IPS-20b (cell line): ENCODE data around the gene FAM98C.

ENCODE experiments used
- H3K27ac ChIP-seq: one replicate; pipeline ENCODE4 v1.5.1; 2013; ENCODE audit warnings: low read length
- H3K27me3 ChIP-seq: 2 replicates; pipeline ENCODE4 v1.6.1; 2013; ENCODE audit warnings: mild to moderate bottlenecking, low read length, inconsistent platforms; ENCODE audit not compliant: insufficient read depth
- H3K36me3 ChIP-seq: 2 replicates; pipeline ENCODE4 v1.6.1; 2013; ENCODE audit warnings: low read depth, mild to moderate bottlenecking, inconsistent platforms, low read length, moderate library complexity; ENCODE audit not compliant: insufficient read depth
- H3K4me1 ChIP-seq: 2 replicates; pipeline ENCODE4 v1.6.1; 2013; ENCODE audit warnings: mild to moderate bottlenecking, control low read depth, inconsistent platforms, low read length, moderate library complexity; ENCODE audit not compliant: insufficient read depth
- H3K4me3 ChIP-seq: 2 replicates; pipeline ENCODE4 v1.5.1; 2013; ENCODE audit warnings: mild to moderate bottlenecking, low read length, inconsistent platforms
- H3K9ac ChIP-seq: 2 replicates; pipeline ENCODE4 v1.6.1; 2013; ENCODE audit warnings: low read depth, mild to moderate bottlenecking, inconsistent platforms, low read length, moderate library complexity
- H3K9me3 ChIP-seq: 2 replicates; pipeline ENCODE4 v1.6.1; 2013; ENCODE audit warnings: mild to moderate bottlenecking, low read depth, low read length, inconsistent platforms; ENCODE audit not compliant: insufficient read depth

The FAM98C gene

GRCh38 chr19:38383184-38383583 is 19.7 kb upstream of the FAM98C start:
- no peak overlapping the region for H3K9ac ChIP-seq
- H3K4me3 ChIP-seq: no peak overlapping the region
- H3K9me3 ChIP-seq: no peaks in the 10 kb centered on the region
- H3K27ac ChIP-seq: no peak overlapping the region
- peaks cover 53% of the 10 kb centered on the region for H3K36me3 ChIP-seq
- peaks cover 7% of the 10 kb centered on the region; the same call in 1 of the 2 replicates for H3K27me3 ChIP-seq
- H3K4me1 ChIP-seq: no peaks in the 10 kb centered on the region

- peaks cover 7% of the 10 kb centered on the region; the same call in 1 of the 2 replicates for H3K27me3 ChIP-seq
- peaks cover 52% of the 10 kb centered on the region for H3K36me3 ChIP-seq
- H3K9me3 ChIP-seq: no peaks in the 10 kb centered on the region
- H3K4me1 ChIP-seq: no peaks in the 10 kb centered on the region
- H3K4me3 ChIP-seq: no peak overlapping the region
- H3K27ac ChIP-seq: no peak overlapping the region
- H3K9ac ChIP-seq: no peak overlapping the region
These were observed 19.1 kb upstream of the FAM98C start for GRCh38 chr19:38383743-38384142.

GRCh38 chr19:38384209-38385027 is 18.5 kb upstream of the FAM98C start:
- peaks cover 7% of the 10 kb centered on the region; the same call in 1 of the 2 replicates for H3K27me3 ChIP-seq
- no peak overlapping the region for H3K27ac ChIP-seq
- no peak overlapping the region for H3K4me3 ChIP-seq
- H3K4me1 ChIP-seq: no peaks in the 10 kb centered on the region
- H3K9ac ChIP-seq: no peak overlapping the region
- H3K36me3 ChIP-seq: peaks cover 45% of the 10 kb centered on the region
- H3K9me3 ChIP-seq: no peaks in the 10 kb centered on the region

GRCh38 chr19:38385057-38385803 is 17.7 kb upstream of the FAM98C start:
- H3K9ac ChIP-seq: no peak overlapping the region
- H3K9me3 ChIP-seq: no peaks in the 10 kb centered on the region
- no peak overlapping the region for H3K4me3 ChIP-seq
- H3K4me1 ChIP-seq: peaks cover 4% of the 10 kb centered on the region; the same call in 1 of the 2 replicates
- no peak overlapping the region for H3K27ac ChIP-seq
- peaks cover 39% of the 10 kb centered on the region for H3K36me3 ChIP-seq
- H3K27me3 ChIP-seq: peaks cover 7% of the 10 kb centered on the region; the same call in 1 of the 2 replicates

- no peak overlapping the region for H3K4me3 ChIP-seq
- no peak overlapping the region for H3K9ac ChIP-seq
- peaks cover 33% of the 10 kb centered on the region for H3K36me3 ChIP-seq
- H3K9me3 ChIP-seq: no peaks in the 10 kb centered on the region
- H3K27me3 ChIP-seq: peaks cover 7% of the 10 kb centered on the region; the same call in 1 of the 2 replicates
- H3K27ac ChIP-seq: no peak overlapping the region
- peaks cover 6% of the 10 kb centered on the region; the same call in 1 of the 2 replicates for H3K4me1 ChIP-seq
These were observed 17.1 kb upstream of the FAM98C start for GRCh38 chr19:38385804-38386257.

- H3K4me1 ChIP-seq: peaks cover 7% of the 10 kb centered on the region; the same call in 1 of the 2 replicates
These were observed 16.5 kb upstream of the FAM98C start for GRCh38 chr19:38386300-38386970.

GRCh38 chr19:38386971-38387549 is 15.8 kb upstream of the FAM98C start:
- Histone ChIP-seq H3K9ac (no peak overlapping the region; the same call in 1 of the 2 replicates), H3K27me3 (peaks cover 7% of the 10 kb centered on the region; the same call in 1 of the 2 replicates), H3K4me3 (peak overlapping the region; percentile 99; the same call in 1 of the 2 replicates), H3K27ac (no peak overlapping the region), H3K4me1 (peaks cover 12% of the 10 kb centered on the region; the same call in 1 of the 2 replicates), H3K9me3 (no peaks in the 10 kb centered on the region), H3K36me3 (peaks cover 27% of the 10 kb centered on the region; the same call in 1 of the 2 replicates)

More at GRCh38 chr19:38386300-38386970, 16.5 kb upstream of the FAM98C start:
- Histone ChIP-seq H3K9ac (no peak overlapping the region), H3K9me3 (no peaks in the 10 kb centered on the region), H3K27ac (no peak overlapping the region), H3K36me3 (peaks cover 27% of the 10 kb centered on the region), H3K27me3 (peaks cover 7% of the 10 kb centered on the region; the same call in 1 of the 2 replicates), H3K4me3 (peak overlapping the region; percentile 99; the same call in 1 of the 2 replicates)

GRCh38 chr19:38387550-38388348 is 15.1 kb upstream of the FAM98C start, which contains the start of gene GGN:
Gene GGN, minus strand, starts transcription at chr19:38388034. Its CDS starts 773 bp downstream, at chr19:38387261.
- Histone ChIP-seq H3K27me3 (peaks cover 7% of the 10 kb centered on the region; the same call in 1 of the 2 replicates), H3K36me3 (peaks cover 26% of the 10 kb centered on the region), H3K9me3 (no peaks in the 10 kb centered on the region), H3K27ac (peak within 1 kb of the TSS; percentile 98), H3K4me1 (peaks cover 14% of the 10 kb centered on the region), H3K9ac (peak within 1 kb of the TSS; percentile 93; the same call in 1 of the 2 replicates), H3K4me3 (peak within 1 kb of the TSS; percentile 99)

- peak within 1 kb of the TSS; percentile 98 for H3K27ac ChIP-seq
- H3K4me3 ChIP-seq: peak within 1 kb of the TSS; percentile 99
- peak within 1 kb of the TSS; percentile 93; the same call in 1 of the 2 replicates for H3K9ac ChIP-seq
- peaks cover 7% of the 10 kb centered on the region; the same call in 1 of the 2 replicates for H3K27me3 ChIP-seq
- peaks cover 14% of the 10 kb centered on the region for H3K4me1 ChIP-seq
- H3K9me3 ChIP-seq: no peaks in the 10 kb centered on the region
- peaks cover 23% of the 10 kb centered on the region for H3K36me3 ChIP-seq
These were observed 14.4 kb upstream of the FAM98C start, which contains the start of gene SPRED3 for GRCh38 chr19:38388349-38389100. Gene SPRED3, plus strand, starts transcription at chr19:38388697. Its CDS starts 1,606 bp downstream, at chr19:38390303.
